GM21423 (cell line): ENCODE measurements around the gene FOLR1.

Experiments used
- ATAC-seq: cut with Tn5 transposase; IDR thresholded peaks from one replicate; pipeline ENCODE4 v1.9.1; 2021; ENCODE audit warnings: mild to moderate bottlenecking, moderate library complexity; ENCODE audit not compliant: unreplicated experiment

The FOLR1 gene

GRCh38 chr11:72245263-72245816 is 53.4 kb downstream of the FOLR1 start:
- no peak for ATAC-seq
